Body of pancreas (tissue), 4 donors: ENCODE measurements around the gene PCDH9.

Experiments used
- POLR2A ChIP-seq, 3 donors: fragments of 450-650 bp; IDR thresholded peaks; one replicate each; pipeline ENCODE4 v1.6.1; 2016; ENCODE audit warnings: antibody characterized with exemption in 3 of 3, mild to moderate bottlenecking in 2 of 3
- TF ChIP-seq, protein P1 (sequence below), 7 experiments: fragments of 450-650 bp in 4 of 7; fragments of 200-600 bp in 3 of 7; sonication (generic) in 3 of 7; IDR thresholded peaks; one replicate each; pipeline ENCODE4 v1.5.1; 2016 to 2019; ENCODE audit warnings: antibody characterized with exemption in 7 of 7

DNA sequence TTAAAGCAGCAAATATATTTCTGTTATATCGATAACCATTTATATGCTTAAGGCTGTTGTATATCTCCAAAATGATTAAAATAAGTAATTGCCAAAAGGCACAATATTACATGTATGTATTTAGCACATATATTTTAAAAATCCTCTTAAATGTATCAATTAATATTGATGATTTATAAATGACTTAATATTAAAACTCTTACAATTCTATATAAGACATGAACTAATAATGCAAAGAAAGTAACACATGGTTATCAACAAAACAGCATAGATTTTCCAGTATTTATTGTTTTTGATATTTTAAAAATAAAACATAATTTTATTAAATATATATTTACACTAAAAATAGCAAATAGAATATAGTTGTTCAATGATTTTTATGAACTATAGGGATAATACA is 32.4 kb downstream of the PCDH9 start:
- TF ChIP-seq, protein P1, sequence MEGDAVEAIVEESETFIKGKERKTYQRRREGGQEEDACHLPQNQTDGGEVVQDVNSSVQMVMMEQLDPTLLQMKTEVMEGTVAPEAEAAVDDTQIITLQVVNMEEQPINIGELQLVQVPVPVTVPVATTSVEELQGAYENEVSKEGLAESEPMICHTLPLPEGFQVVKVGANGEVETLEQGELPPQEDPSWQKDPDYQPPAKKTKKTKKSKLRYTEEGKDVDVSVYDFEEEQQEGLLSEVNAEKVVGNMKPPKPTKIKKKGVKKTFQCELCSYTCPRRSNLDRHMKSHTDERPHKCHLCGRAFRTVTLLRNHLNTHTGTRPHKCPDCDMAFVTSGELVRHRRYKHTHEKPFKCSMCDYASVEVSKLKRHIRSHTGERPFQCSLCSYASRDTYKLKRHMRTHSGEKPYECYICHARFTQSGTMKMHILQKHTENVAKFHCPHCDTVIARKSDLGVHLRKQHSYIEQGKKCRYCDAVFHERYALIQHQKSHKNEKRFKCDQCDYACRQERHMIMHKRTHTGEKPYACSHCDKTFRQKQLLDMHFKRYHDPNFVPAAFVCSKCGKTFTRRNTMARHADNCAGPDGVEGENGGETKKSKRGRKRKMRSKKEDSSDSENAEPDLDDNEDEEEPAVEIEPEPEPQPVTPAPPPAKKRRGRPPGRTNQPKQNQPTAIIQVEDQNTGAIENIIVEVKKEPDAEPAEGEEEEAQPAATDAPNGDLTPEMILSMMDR (IDR thresholded peaks at IDR 0.05) = no peak
- TF ChIP-seq POLR2A (IDR thresholded peaks at IDR 0.05) = no peak
